ENCODE results near the gene MRO. TPM values are rescaled to one million over a fixed set of nuclear protein-coding genes. Genes with fewer than 3 reads are reported as not detected.

MRO gene
- total RNA-seq, 4 donors from 2014 or later, result 3.9 to 13.3 (median 11.2) TPM

DNA sequence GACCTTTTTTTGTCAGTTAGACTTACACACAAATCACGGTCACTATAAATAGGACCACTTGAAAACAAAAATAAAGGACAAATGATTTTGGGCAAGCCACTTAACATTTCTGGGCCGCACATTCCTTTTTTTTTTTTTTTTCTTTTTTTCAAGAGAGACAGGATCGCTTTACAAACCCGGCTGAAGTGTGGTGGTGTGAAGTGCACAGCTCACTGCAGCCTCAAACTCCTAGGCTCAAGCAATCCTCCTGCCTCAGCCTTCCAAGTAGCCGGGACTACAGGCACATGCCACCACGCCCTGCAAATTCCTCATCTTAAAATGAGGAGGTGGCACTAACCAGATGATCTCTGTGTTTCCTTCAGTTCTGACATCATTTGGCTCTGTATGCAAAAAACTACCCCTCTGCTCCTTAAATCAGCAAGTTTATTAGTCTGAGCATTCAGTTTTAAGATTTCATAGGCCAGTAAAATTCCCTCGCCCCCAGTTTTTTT lies 28.3 kb upstream of the MRO start:
- H3K9me3 ChIP-seq, result no peaks in the 10 kb centered on the region
- no peaks in the 10 kb centered on the region for H3K36me3 ChIP-seq
- 38 to 54% methylated on average over 7 of the region's 7 CpGs for WGBS, 2 donors
- H3K27me3 ChIP-seq, result no peaks in the 10 kb centered on the region
- no peak for TF ChIP-seq POLR2A (IDR thresholded peaks at IDR 0.05)
- TF ChIP-seq, protein P1, sequence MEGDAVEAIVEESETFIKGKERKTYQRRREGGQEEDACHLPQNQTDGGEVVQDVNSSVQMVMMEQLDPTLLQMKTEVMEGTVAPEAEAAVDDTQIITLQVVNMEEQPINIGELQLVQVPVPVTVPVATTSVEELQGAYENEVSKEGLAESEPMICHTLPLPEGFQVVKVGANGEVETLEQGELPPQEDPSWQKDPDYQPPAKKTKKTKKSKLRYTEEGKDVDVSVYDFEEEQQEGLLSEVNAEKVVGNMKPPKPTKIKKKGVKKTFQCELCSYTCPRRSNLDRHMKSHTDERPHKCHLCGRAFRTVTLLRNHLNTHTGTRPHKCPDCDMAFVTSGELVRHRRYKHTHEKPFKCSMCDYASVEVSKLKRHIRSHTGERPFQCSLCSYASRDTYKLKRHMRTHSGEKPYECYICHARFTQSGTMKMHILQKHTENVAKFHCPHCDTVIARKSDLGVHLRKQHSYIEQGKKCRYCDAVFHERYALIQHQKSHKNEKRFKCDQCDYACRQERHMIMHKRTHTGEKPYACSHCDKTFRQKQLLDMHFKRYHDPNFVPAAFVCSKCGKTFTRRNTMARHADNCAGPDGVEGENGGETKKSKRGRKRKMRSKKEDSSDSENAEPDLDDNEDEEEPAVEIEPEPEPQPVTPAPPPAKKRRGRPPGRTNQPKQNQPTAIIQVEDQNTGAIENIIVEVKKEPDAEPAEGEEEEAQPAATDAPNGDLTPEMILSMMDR (IDR thresholded peaks at IDR 0.05), result no peak
- no peak overlapping the region for H3K4me3 ChIP-seq (replicated peaks in 1 of 3)
- peak overlapping the region; percentile 13 to 43 (median 39) for H3K27ac ChIP-seq
- H3K4me1 ChIP-seq, result peaks cover 6 to 8% of the 10 kb centered on the region in 2 donors
- peak; percentile 52 to 62 for DNase-seq
- intact Hi-C loops (cut with DNase I), result no loop called here

DNA sequence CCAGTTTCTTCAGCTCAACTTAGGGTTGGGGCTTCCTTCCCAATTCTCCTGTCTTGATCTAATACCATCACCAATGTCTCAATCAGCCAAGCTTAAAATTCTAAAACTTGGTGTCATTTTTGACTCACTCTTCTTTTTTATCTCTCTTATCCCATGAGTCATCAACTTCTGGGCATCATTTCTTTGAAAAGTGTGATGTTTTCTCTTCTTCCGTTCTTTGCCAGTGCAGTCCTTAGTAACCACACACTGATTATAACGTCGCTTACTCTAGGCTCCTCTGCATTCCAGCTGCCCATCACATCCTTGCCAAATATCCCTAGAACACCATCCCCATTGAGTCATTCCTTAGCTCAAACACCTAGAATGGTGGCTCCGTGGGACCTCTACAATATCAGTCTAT lies 27.4 kb upstream of the MRO start:
- WGBS, 2 donors, result 83 to 91% methylated on average over 4 of the region's 4 CpGs

DNA sequence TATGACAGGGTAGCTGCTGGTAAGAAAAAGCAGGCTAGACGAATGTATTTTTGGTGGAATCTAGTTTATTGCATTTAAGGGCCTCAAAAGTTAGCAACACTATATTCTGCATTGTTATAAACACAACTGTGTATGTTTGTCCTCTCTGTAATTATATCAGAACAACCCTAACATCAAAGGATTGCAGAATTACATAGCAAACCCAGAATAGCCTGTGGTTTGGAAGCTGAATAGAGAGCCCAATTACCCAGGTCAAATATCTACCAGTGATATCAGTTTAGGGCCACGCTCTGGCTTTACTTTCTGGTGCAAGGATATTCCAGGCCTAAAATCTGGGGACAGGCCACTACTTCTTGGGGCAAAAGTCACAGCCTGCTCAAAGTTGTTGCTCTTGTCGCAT lies 25.1 kb upstream of the MRO start:
- H3K9me3 ChIP-seq, result no peaks in the 10 kb centered on the region
- intact Hi-C loops (cut with DNase I), result no loop called here
- H3K4me1 ChIP-seq, result peaks cover 6 to 8% of the 10 kb centered on the region in 2 donors
- no peaks in the 10 kb centered on the region for H3K36me3 ChIP-seq
- TF ChIP-seq POLR2A (IDR thresholded peaks at IDR 0.05), result no peak
- TF ChIP-seq, protein P1 (IDR thresholded peaks at IDR 0.05), result no peak
- DNase-seq, result no peak
- no peaks in the 10 kb centered on the region for H3K27me3 ChIP-seq
- no peak overlapping the region for H3K4me3 ChIP-seq (replicated peaks in 1 of 3)
- 96 to 97% methylated on average over 3 of the region's 3 CpGs for WGBS, 2 donors
- no peak overlapping the region for H3K27ac ChIP-seq

More for the DNA sequence above, 27.4 kb upstream of the MRO start:
- no peaks in the 10 kb centered on the region for H3K36me3 ChIP-seq
- TF ChIP-seq, protein P1 (IDR thresholded peaks at IDR 0.05), result no peak
- no peak for TF ChIP-seq POLR2A (IDR thresholded peaks at IDR 0.05)
- H3K27ac ChIP-seq, result peak overlapping the region; percentile 39 to 43 (median 43)
- DNase-seq, result no peak
- no peak overlapping the region for H3K4me3 ChIP-seq (replicated peaks in 1 of 3)
- H3K9me3 ChIP-seq, result no peaks in the 10 kb centered on the region
- no peaks in the 10 kb centered on the region for H3K27me3 ChIP-seq
- intact Hi-C loops (cut with DNase I), result no loop called here
- H3K4me1 ChIP-seq, result peaks cover 6 to 8% of the 10 kb centered on the region in 2 donors

DNA sequence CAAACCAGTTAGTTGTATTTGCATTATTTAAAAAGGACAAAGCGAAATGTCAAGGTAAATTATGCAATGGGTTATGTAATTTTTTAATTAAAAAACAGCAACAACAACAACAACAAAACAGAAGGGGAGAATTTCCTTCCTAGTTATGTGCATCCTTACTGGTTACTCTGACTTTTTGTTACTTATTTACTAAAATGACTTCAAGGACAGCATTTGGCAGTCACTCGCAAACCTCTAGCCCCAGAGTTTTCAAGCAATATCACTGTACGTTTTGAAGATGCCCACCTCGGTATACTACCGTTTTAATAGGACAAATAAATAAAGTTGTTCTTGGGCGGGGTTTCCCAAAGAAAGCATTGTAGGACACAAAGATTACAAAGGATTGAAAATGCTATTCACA lies 24.7 kb upstream of the MRO start:
- H3K27ac ChIP-seq, result no peak overlapping the region
- WGBS, 2 donors, result 84 to 91% methylated on average over 6 of the region's 6 CpGs
- no peaks in the 10 kb centered on the region for H3K9me3 ChIP-seq
- TF ChIP-seq POLR2A (IDR thresholded peaks at IDR 0.05), result no peak
- TF ChIP-seq, protein P1 (IDR thresholded peaks at IDR 0.05), result no peak
- H3K4me3 ChIP-seq (replicated peaks in 1 of 3), result no peak overlapping the region
- no peaks in the 10 kb centered on the region for H3K27me3 ChIP-seq
- peaks cover 6 to 8% of the 10 kb centered on the region in 2 donors for H3K4me1 ChIP-seq
- no peaks in the 10 kb centered on the region for H3K36me3 ChIP-seq
- DNase-seq, result no peak
- intact Hi-C loops (cut with DNase I), result no loop called here

DNA sequence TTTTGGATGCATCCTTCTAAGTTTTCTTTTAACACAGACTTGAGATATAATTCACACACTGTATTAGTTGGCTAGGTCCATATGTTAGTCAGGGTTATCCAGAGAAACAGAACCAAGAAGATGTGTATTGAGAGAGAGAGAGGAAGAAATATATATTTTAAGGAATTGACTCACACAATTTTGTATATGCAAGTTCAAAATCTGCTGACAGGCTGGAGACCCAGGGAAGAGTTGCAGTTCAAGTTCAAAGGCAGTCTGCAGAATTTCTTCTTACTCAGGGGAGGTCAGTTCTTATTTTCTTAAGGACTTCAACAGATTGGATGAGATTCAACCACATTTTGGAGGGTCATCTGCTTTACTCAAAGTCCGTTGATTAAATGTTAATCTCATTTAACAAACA lies 23.0 kb upstream of the MRO start:
- 0 to 45% methylated on average over 1 of the region's 1 CpG for WGBS, 2 donors
- intact Hi-C loops (cut with DNase I), result no loop called here

More for the DNA sequence above, 23.0 kb upstream of the MRO start:
- no peaks in the 10 kb centered on the region for H3K27me3 ChIP-seq
- no peak for DNase-seq
- H3K27ac ChIP-seq, result no peak overlapping the region
- no peak for TF ChIP-seq POLR2A (IDR thresholded peaks at IDR 0.05)
- TF ChIP-seq, protein P1 (IDR thresholded peaks at IDR 0.05), result no peak
- no peaks in the 10 kb centered on the region for H3K9me3 ChIP-seq
- peaks cover 6% of the 10 kb centered on the region in 2 donors for H3K4me1 ChIP-seq
- no peak overlapping the region for H3K4me3 ChIP-seq (replicated peaks in 1 of 3)
- no peaks in the 10 kb centered on the region for H3K36me3 ChIP-seq

Data from thyroid gland (tissue), 4 donors.